HT-29 (cell line): ENCODE data around the gene TTLL5. TPM values are rescaled to one million over a fixed set of nuclear protein-coding genes. Genes with fewer than 3 reads are reported as not detected.
"Not testable (repeated sequence)": the region's sequence is repeated elsewhere in the genome, so short reads cannot be mapped to it uniquely, and the experiment has no call there.

Source experiments
- DNase-seq: peaks from one replicate; pipeline ENCODE4 v3.0.0-alpha.2; 2015; ENCODE audit warnings: low spot score
- total RNA-seq: library from RNA; depleted of rRNA; stranded (reverse); fragments of >200 nt; shearing (Covaris generic); gene quantifications from 2 replicates; pipeline ENCODE4 v1.2.3, GENCODE V29; 2014

Gene TTLL5
- total RNA-seq, 1 experiment from 2014 or later, result 20.5 TPM

DNA sequence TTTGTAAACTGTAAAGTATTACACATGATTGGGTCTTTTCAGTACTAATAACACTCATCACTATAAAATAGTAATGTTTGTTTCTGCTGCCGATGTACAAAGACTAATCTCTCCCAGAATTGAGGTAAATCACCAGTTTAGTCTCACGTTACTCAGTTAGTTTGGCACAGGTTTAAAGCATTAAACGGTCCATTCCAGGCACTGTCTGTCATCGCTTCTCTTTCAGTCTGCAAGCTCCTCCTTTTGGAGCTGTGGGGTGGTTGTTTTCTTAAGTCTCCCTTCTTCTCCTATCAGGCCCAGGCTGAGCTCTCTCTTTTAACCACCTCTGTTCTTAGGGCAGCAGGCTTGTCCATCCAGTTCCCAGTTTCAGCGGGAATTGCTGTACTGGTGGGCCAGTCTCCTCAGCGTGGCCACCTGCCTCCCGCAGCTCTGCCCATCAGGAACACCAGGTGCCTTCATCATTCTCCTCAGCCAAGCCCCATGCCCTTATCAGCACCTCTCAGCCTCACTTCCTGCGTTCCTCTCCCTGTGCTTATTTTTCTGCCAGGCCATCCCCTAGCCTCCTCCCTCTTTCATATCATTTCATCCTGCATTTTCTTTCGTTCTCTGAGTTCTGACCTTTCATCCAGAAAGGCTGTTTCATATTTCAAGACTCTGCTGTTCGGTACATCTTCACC, 171.7 kb downstream of the TTLL5 start:
- peak; percentile 16 for DNase-seq

DNA sequence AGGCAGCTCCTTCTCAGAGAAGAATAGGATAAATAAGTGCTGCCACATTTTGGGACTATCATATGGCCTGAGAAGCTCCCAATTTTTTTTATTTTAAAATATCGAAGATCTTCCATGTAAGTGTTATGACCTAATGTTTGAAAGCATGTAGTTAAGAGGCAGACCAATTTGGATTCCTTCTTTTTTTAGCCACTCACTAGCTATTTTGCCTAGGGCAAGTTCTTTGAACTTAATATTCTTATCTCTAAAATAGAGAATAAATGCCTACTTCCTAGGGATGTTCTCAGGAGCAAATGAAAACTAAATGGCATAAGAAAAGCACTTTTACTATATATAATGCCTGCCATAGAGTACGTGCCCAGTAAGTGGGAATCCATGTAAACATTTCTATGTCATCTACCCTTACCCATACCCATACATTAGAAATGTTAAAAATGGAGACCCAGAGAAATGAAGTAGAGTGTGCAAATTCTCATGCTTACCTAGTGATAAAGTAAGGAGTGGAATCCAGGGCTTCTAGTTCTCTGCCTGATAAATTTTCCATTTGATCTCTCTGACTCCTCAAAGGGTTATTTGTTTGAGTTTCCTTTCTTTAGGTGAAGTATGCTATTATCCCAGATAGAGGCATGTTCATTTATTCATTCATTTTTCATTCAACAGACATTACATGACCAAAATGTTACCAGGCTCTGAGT, 172.4 kb downstream of the TTLL5 start:
- no peak for DNase-seq

DNA sequence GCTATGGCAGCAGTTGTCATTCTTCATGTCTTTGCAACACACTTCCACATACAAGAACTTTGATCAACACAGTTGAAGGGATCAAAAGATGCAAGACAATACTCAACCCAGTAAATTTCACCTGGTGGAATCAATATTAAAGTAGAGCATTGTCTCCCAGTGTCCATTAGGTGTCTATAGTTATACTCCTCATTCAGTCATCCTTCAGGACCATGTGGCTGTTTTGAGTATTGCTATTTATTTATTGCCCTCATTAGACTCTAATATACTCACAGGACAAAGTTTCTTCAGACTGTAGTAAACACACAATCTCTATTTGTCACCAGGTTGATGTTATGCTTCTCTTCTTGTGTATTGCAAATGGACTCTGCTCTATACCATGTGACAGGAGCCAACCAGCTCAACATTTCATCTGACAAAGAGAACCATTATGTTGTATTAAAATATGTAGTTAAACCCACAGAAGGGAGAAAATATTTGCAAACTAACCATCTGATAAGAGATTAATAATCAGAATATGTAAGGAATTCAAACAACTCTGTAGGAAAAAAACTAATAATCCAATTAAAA, 174.2 kb downstream of the TTLL5 start:
- no peak for DNase-seq

- DNase-seq, result no peak
Observed at GRCh38 chr14:75835737-75836136, 174.7 kb downstream of the TTLL5 start.

- DNase-seq, result no peak
Observed at GRCh38 chr14:75837151-75837787, 176.2 kb downstream of the TTLL5 start.

- no peak for DNase-seq
Observed at GRCh38 chr14:75840911-75841310, 179.9 kb downstream of the TTLL5 start.

DNA sequence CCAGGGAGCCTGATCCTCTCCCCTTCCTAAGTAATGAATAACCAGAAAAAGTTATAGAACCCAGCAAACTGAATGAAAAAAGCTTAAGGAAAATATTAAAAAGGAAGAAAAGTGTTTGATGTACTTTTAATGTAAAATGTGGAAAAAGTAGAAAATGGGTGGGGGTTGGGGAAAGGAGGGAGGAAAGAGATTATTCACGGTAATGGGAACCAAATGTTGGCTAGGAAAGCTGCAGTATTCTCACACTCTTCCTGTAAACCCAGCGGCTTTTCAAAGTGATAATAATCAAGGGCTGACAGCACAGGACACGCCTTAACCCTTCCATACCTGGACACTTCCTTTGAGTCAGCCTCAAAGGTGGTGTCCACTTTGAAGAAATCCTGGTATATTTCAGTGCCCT, 181.5 kb downstream of the TTLL5 start:
- DNase-seq, result peak; percentile 29

GRCh38 chr14:75844486-75844885, 183.4 kb downstream of the TTLL5 start:
- no peak for DNase-seq

- DNase-seq, result no peak
Observed at GRCh38 chr14:75845136-75845804, 184.2 kb downstream of the TTLL5 start.

GRCh38 chr14:75846694-75847093, 185.6 kb downstream of the TTLL5 start:
- DNase-seq, result not testable (repeated sequence)

- DNase-seq, result no peak
Observed at GRCh38 chr14:75847584-75847983, 186.5 kb downstream of the TTLL5 start.

GRCh38 chr14:75848167-75848913, 187.3 kb downstream of the TTLL5 start:
- DNase-seq, result no peak

GRCh38 chr14:75849300-75849895, 188.4 kb downstream of the TTLL5 start:
- DNase-seq, result no peak

GRCh38 chr14:75851574-75851866, 190.5 kb downstream of the TTLL5 start:
- DNase-seq, result no peak

DNA sequence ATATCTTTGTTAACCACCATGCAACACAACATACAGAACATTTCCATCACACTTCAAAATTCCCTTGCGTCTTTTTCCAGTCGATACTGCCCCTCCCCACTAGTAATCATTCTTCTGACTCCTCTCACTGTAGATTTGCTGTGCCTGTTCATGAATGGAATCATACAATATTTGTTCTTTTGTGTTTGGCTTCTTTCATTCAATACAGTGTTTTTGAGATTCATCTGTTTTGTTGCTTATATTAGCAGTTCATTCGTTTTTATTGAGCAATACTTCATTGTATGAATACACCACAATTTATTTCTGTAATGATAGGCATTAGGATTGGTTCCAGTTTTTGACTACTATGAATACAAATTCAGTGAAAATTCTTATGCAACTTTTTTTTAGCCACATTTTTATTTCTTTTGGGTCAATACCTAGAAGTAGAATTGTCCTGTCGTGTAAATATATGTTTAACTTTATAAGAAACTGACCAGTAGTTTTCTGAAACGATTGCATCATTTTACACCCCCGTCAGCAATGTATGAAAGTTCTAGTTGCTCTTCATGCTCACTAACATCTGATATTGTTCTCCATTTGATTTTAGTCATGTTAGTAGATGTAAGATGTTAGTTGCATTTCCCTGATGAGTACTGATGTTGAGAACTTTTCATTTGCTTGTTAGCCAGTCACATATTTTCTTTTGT, 193.2 kb downstream of the TTLL5 start:
- no peak for DNase-seq

DNA sequence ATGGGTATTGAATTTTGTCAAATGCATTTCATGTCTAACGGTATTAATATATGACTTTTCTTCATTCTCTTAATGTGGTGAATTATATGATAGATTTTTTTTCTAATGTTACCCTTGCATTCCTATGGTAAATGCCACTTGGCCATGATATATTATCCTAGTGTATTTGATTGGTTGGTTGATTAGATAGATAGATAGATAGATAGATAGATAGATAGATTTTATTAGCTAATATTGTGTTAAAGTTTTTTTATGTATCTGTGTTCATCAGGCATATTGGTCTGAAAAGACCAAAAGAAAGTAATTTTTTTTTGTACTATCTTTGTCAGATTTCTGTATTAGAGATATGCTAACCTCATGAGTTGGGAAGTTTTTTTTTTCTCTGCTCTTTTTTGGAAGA, 196.2 kb downstream of the TTLL5 start:
- DNase-seq, result no peak

DNA sequence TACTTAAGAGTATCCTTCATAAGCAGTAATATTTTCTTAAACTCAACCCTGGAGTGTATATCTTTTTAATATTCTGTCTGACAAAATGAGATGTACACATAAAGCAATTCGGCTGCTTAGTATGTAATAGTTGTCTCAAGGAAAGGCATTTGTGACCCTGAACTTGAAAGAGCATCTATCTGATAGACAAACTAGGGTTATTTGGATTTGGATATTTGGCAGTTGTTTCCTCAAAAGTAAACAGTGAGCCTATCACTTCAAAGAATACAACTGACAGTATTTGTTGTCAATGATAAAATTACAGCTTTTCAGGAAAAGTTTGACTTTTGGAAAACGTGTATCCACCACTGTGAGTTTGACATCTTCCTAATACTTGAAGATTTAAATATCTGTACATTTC, 197.3 kb downstream of the TTLL5 start:
- no peak for DNase-seq

- DNase-seq, result no peak
Observed at GRCh38 chr14:75859746-75860145, 198.7 kb downstream of the TTLL5 start.

GRCh38 chr14:75860561-75861160, 199.6 kb downstream of the TTLL5 start:
- no peak for DNase-seq

DNA sequence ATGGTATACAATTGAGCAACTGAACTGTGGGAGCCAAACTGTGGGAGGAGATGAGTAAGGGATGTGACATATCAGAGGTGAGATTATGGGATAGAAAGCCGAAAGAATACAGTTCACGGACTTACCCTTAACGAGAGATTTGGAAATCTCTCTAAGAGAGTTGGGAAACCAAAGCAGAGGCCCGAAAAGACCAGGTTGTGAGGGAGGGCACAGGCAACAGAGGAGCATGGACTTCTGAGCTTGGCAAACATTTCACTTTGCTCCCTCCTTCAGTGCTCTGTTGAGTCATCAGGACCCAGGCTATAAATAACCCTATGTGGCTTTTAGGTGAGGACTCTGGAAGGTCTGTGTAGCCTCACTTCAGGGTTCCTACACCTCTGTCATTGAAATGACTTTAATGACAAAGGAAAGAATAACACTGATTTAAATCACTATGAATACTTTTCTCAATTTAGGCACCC, 200.1 kb downstream of the TTLL5 start:
- no peak for DNase-seq
